GM12873 (cell line): Measurements from ENCODE around the gene NFATC1.

ENCODE experiments used
- CTCF ChIP-seq: IDR thresholded peaks from 2 replicates; pipeline ENCODE4 v1.5.1; 2012; ENCODE audit warnings: low read depth, mild to moderate bottlenecking, moderate library complexity, low read length, control low read depth; ENCODE audit not compliant: insufficient read depth; ENCODE audit errors: missing control alignments

The NFATC1 gene

GRCh38 chr18:79395761-79396404 lies at the start of gene NFATC1:
Gene NFATC1, plus strand, starts transcription at chr18:79395930. Its CDS starts 295 bp downstream, at chr18:79396225.
- TF ChIP-seq CTCF, result no peak

- no peak for TF ChIP-seq CTCF
Measured at GRCh38 chr18:79345981-79346380, 49.7 kb upstream of the NFATC1 start.

- TF ChIP-seq CTCF, result no peak
Measured at GRCh38 chr18:79348066-79348465, 47.7 kb upstream of the NFATC1 start.

GRCh38 chr18:79352432-79352831 lies 43.3 kb upstream of the NFATC1 start:
- no peak for TF ChIP-seq CTCF

GRCh38 chr18:79353267-79353666 lies 42.5 kb upstream of the NFATC1 start:
- peak; percentile 7 for TF ChIP-seq CTCF

GRCh38 chr18:79354350-79354749 lies 41.4 kb upstream of the NFATC1 start:
- TF ChIP-seq CTCF, result no peak

GRCh38 chr18:79355433-79356335 lies 40.0 kb upstream of the NFATC1 start:
- no peak for TF ChIP-seq CTCF
